H9 (cell line): ENCODE results near the gene OR56B4. TPM values are rescaled to one million over a fixed set of nuclear protein-coding genes. Genes with fewer than 3 reads are reported as not detected.
"Not testable (repeated sequence)": the region's sequence is repeated elsewhere in the genome, so short reads cannot be mapped to it uniquely, and the experiment has no call there.

ENCODE experiments used
- DNase-seq: peaks from one replicate; pipeline ENCODE4 v3.0.0-alpha.2; 2017
- H2AFZ ChIP-seq: one replicate; pipeline ENCODE4 v1.6.1; 2013; ENCODE audit warnings: mild to moderate bottlenecking, low read length, control low read depth, moderate library complexity
- H2AK5ac ChIP-seq: 2 replicates; pipeline ENCODE4 v1.6.1; 2013; ENCODE audit warnings: low read length, control low read depth, mixed read lengths; ENCODE audit not compliant: insufficient read length
- H2BK120ac ChIP-seq: one replicate; pipeline ENCODE4 v1.6.1; 2013; ENCODE audit warnings: low read depth, mild to moderate bottlenecking, low read length, control low read depth, inconsistent platforms; ENCODE audit not compliant: poor library complexity, severe bottlenecking
- H2BK12ac ChIP-seq: 2 replicates; pipeline ENCODE4 v1.6.1; 2013; ENCODE audit warnings: low read length, control low read depth, mixed read lengths, low read depth; ENCODE audit not compliant: insufficient read length
- H2BK15ac ChIP-seq: 2 replicates; pipeline ENCODE4 v1.6.1; 2013; ENCODE audit warnings: low read depth, low read length, control low read depth
- H2BK20ac ChIP-seq: one replicate; pipeline ENCODE4 v1.6.1; 2013; ENCODE audit warnings: low read depth, mild to moderate bottlenecking, low read length, control low read depth, inconsistent platforms; ENCODE audit not compliant: poor library complexity, severe bottlenecking
- H2BK5ac ChIP-seq: 2 replicates; pipeline ENCODE4 v1.6.1; 2013; ENCODE audit warnings: low read length, control low read depth, mixed read lengths; ENCODE audit not compliant: insufficient read length
- H3K14ac ChIP-seq: 2 replicates; pipeline ENCODE4 v1.6.1; 2013; ENCODE audit warnings: low read length, control low read depth; ENCODE audit not compliant: insufficient read depth
- H3K18ac ChIP-seq: 2 replicates; pipeline ENCODE4 v1.6.1; 2013; ENCODE audit warnings: low read depth, mild to moderate bottlenecking, mixed read lengths, low read length, control low read depth; ENCODE audit not compliant: insufficient read length
- H3K23ac ChIP-seq: 2 replicates; pipeline ENCODE4 v1.6.1; 2013; ENCODE audit warnings: low read length, control low read depth, mixed read lengths, low read depth; ENCODE audit not compliant: insufficient read length
- H3K23me2 ChIP-seq: 2 replicates; pipeline ENCODE4 v1.6.1; 2013; ENCODE audit warnings: low read depth, mild to moderate bottlenecking, mixed read lengths, low read length, control low read depth; ENCODE audit not compliant: insufficient read length, poor library complexity, severe bottlenecking
- H3K27ac ChIP-seq: 2 replicates; pipeline ENCODE4 v1.5.1; 2013; ENCODE audit warnings: low read length, control low read depth, mixed read lengths, low read depth; ENCODE audit not compliant: insufficient read length
- H3K27me3 ChIP-seq: 2 replicates; pipeline ENCODE4 v1.6.1; 2013; ENCODE audit warnings: low read length, control low read depth, inconsistent platforms; ENCODE audit not compliant: insufficient read depth
- H3K4ac ChIP-seq: 2 replicates; pipeline ENCODE4 v1.6.1; 2013; ENCODE audit warnings: low read depth, mild to moderate bottlenecking, control low read depth, inconsistent platforms, low read length, moderate library complexity
- H3K4me1 ChIP-seq: 2 replicates; pipeline ENCODE4 v1.6.1; 2013; ENCODE audit warnings: low read length, control low read depth, inconsistent platforms; ENCODE audit not compliant: insufficient read depth
- H3K4me2 ChIP-seq: 2 replicates; pipeline ENCODE4 v1.6.1; 2013; ENCODE audit warnings: low read length, control low read depth, mixed read lengths; ENCODE audit not compliant: insufficient read length, insufficient read depth
- H3K56ac ChIP-seq: 2 replicates; pipeline ENCODE4 v1.6.1; 2013; ENCODE audit warnings: low read depth, mild to moderate bottlenecking, mixed read lengths, low read length, control low read depth; ENCODE audit not compliant: insufficient read length
- H3K79me1 ChIP-seq: 2 replicates; pipeline ENCODE4 v1.6.1; 2013; ENCODE audit warnings: low read depth, mild to moderate bottlenecking, moderate library complexity, low read length, control low read depth, inconsistent platforms; ENCODE audit not compliant: insufficient read depth, poor library complexity, severe bottlenecking
- H3K79me2 ChIP-seq: 2 replicates; pipeline ENCODE4 v1.6.1; 2013; ENCODE audit warnings: low read length, control low read depth, inconsistent platforms; ENCODE audit not compliant: insufficient read depth
- H3K9ac ChIP-seq: 2 replicates; pipeline ENCODE4 v1.6.1; 2013; ENCODE audit warnings: low read length, control low read depth, mixed read lengths; ENCODE audit not compliant: insufficient read length; ENCODE audit errors: extremely low read depth
- H3K9me3 ChIP-seq: one replicate; pipeline ENCODE4 v1.6.1; 2013; ENCODE audit warnings: low read depth, low read length, inconsistent platforms; ENCODE audit not compliant: control insufficient read depth
- H3T11ph ChIP-seq: one replicate; pipeline ENCODE4 v1.6.1; 2013; ENCODE audit warnings: mild to moderate bottlenecking, low read length, control low read depth, inconsistent platforms
- H4K20me1 ChIP-seq: one replicate; pipeline ENCODE4 v1.6.1; 2013; ENCODE audit not compliant: control insufficient read depth, insufficient read length, insufficient read depth
- H4K5ac ChIP-seq: 2 replicates; pipeline ENCODE4 v1.6.1; 2013; ENCODE audit warnings: low read depth, mild to moderate bottlenecking, mixed read lengths, low read length, control low read depth; ENCODE audit not compliant: insufficient read length
- H4K8ac ChIP-seq: replicated peaks from 2 replicates; pipeline ENCODE4 v1.6.1; 2013; ENCODE audit warnings: low read length, control low read depth, mixed read lengths, low read depth; ENCODE audit not compliant: insufficient read length
- H4K91ac ChIP-seq: 2 replicates; pipeline ENCODE4 v1.6.1; 2013; ENCODE audit warnings: low read depth, mild to moderate bottlenecking, moderate library complexity, mixed read lengths, low read length, control low read depth; ENCODE audit not compliant: insufficient read length
- H3K27ac Mint-ChIP-seq, 3 experiments: 2 replicates in 2 of 3; 3 replicates in 1 of 3; pipeline ENCODE4 v1.8.0; 2020 to 2021; ENCODE audit warnings: mixed read lengths in 3 of 3, mild to moderate bottlenecking in 1 of 3, moderate library complexity in 1 of 3
- H3K27me3 Mint-ChIP-seq: 2 replicates; pipeline ENCODE4 v1.8.0; 2021; ENCODE audit warnings: low read depth, mild to moderate bottlenecking, moderate library complexity, mixed read lengths
- H3K36me3 Mint-ChIP-seq, 3 experiments: 2 replicates in 2 of 3; 3 replicates in 1 of 3; pipeline ENCODE4 v1.8.0; 2020 to 2021; ENCODE audit warnings: low read depth in 3 of 3, mixed read lengths in 3 of 3; ENCODE audit not compliant: insufficient read depth in 1 of 3
- H3K4me1 Mint-ChIP-seq, 2 experiments: 2 replicates each; pipeline ENCODE4 v1.8.0; 2020; ENCODE audit warnings: mixed read lengths in 2 of 2
- H3K4me3 Mint-ChIP-seq, 2 experiments: 2 replicates in 1 of 2; 3 replicates in 1 of 2; pipeline ENCODE4 v1.8.0; 2020 to 2021; ENCODE audit warnings: mild to moderate bottlenecking in 2 of 2, mixed read lengths in 2 of 2, moderate library complexity in 1 of 2
- H3K9me3 Mint-ChIP-seq, 2 experiments: 2 replicates in 1 of 2; 3 replicates in 1 of 2; pipeline ENCODE4 v1.8.0; 2020; ENCODE audit warnings: mild to moderate bottlenecking in 2 of 2, mixed read lengths in 2 of 2, moderate library complexity in 1 of 2
- CTCF ChIP-seq: fragments of 200-600 bp; sonication (generic); conservative IDR thresholded peaks from 3 replicates; pipeline ENCODE4 v1.8.0; 2021; ENCODE audit warnings: antibody characterized with exemption, mild to moderate bottlenecking
- WGBS: extraction: QIAGEN DNeasy Blood & Tissue Kit; methylation state at CpG from one replicate; pipeline ENCODE4 v1.1.7; 2013; ENCODE audit warnings: missing lambda C conversion rate, low lambda C conversion rate, mixed read lengths; ENCODE audit not compliant: insufficient read length; ENCODE audit errors: extremely low coverage; 5-methylcytosine and 5-hydroxymethylcytosine counted together
- total RNA-seq: library from RNA; stranded (reverse); gene quantifications from 2 replicates; pipeline ENCODE4 v1.2.1, GENCODE V29; 2021

OR56B4 gene
- total RNA-seq, 1 experiment from 2014 or later: not detected

- no peaks in the 10 kb centered on the region for H3K4me1 ChIP-seq
- H2BK15ac ChIP-seq: no peak overlapping the region
- H2BK120ac ChIP-seq: no peak overlapping the region
- H3K9me3 Mint-ChIP-seq: no peaks in the 10 kb centered on the region
- no peak overlapping the region for H4K91ac ChIP-seq
- H2BK12ac ChIP-seq: no peak overlapping the region
- H4K20me1 ChIP-seq: no peaks in the 10 kb centered on the region
- no peak overlapping the region for H3K9ac ChIP-seq
- no peaks in the 10 kb centered on the region for H3K79me1 ChIP-seq
- H3K4me1 Mint-ChIP-seq: no peaks in the 10 kb centered on the region
- H2BK20ac ChIP-seq: no peak overlapping the region
- no peak overlapping the region for H2AFZ ChIP-seq
- H3K4me2 ChIP-seq: no peak overlapping the region
- H3K36me3 Mint-ChIP-seq: no peaks in the 10 kb centered on the region
- no peak overlapping the region for H3T11ph ChIP-seq
- no peak for TF ChIP-seq CTCF
- WGBS: no CpG with 5 or more reads among the region's 1 CpG
- no peak overlapping the region for H2BK5ac ChIP-seq
- no peak overlapping the region for H3K4ac ChIP-seq
- H3K23me2 ChIP-seq: no peaks in the 10 kb centered on the region
- no peaks in the 10 kb centered on the region for H3K27me3 Mint-ChIP-seq
- no peak overlapping the region for H3K27ac Mint-ChIP-seq
- no peak overlapping the region for H4K5ac ChIP-seq
- H3K4me3 Mint-ChIP-seq: no peak overlapping the region
- no peak overlapping the region for H3K23ac ChIP-seq
- H3K14ac ChIP-seq: no peak overlapping the region
- DNase-seq: no peak
- no peak overlapping the region for H2AK5ac ChIP-seq
- H4K8ac ChIP-seq: no peak overlapping the region
- H3K27ac ChIP-seq: no peak overlapping the region
- no peaks in the 10 kb centered on the region for H3K27me3 ChIP-seq
- no peaks in the 10 kb centered on the region for H3K79me2 ChIP-seq
- H3K18ac ChIP-seq: no peak overlapping the region
- no peaks in the 10 kb centered on the region for H3K9me3 ChIP-seq
- no peak overlapping the region for H3K56ac ChIP-seq
These were observed 24.9 kb downstream of the OR56B4 start for GRCh38 chr11:6132431-6132830.

DNA sequence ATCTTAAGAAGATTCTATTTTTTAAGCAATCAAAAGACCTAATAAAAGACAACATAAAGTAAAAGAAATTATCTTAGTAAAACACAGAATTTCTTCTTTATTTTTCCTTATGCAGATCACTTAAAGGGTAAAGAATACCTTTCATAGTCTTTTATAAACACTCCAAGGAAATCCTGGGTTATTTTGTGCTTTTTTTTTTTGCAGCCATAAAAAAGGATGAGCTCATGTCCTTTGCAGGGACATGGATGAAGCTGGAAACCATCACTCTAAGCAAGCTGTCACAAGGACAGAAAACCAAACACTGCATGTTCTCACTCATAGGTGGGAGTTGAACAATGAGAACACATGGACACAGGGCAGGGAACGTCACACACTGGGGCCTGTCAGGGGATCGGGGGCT lies 28.5 kb downstream of the OR56B4 start:
- not testable (repeated sequence) for H2BK120ac ChIP-seq, H2BK20ac ChIP-seq, H3K14ac ChIP-seq, H3K4me1 ChIP-seq, H2BK15ac ChIP-seq, H2AK5ac ChIP-seq, H3K4ac ChIP-seq, H2BK5ac ChIP-seq, H3K27me3 Mint-ChIP-seq, DNase-seq, H3K36me3 Mint-ChIP-seq, H3K4me1 Mint-ChIP-seq, H4K91ac ChIP-seq, H3K9me3 Mint-ChIP-seq, H2BK12ac ChIP-seq, H3K18ac ChIP-seq, H3K9ac ChIP-seq, H3K56ac ChIP-seq, H3K79me2 ChIP-seq, H4K8ac ChIP-seq, H3K27me3 ChIP-seq, H3K4me3 Mint-ChIP-seq, H3K23ac ChIP-seq, H4K20me1 ChIP-seq, H4K5ac ChIP-seq, H3K23me2 ChIP-seq, H2AFZ ChIP-seq, H3K9me3 ChIP-seq, H3T11ph ChIP-seq, H3K27ac ChIP-seq, H3K79me1 ChIP-seq, H3K4me2 ChIP-seq
- peak overlapping the region in 1 of 3 experiments; percentile 72; a peak in 1 of 7 replicates for H3K27ac Mint-ChIP-seq
- WGBS: no CpG with 5 or more reads among the region's 2 CpGs
